ENCODE measurements around the gene NEDD4L.
A peak's percentile ranks its signal among the peaks of the same experiment; 100 is the strongest.

Gene NEDD4L

GRCh38 chr18:58217052-58217451 lies 173.0 kb downstream of the NEDD4L start:
- DNase-seq: no peak

GRCh38 chr18:58218117-58218516 lies 174.1 kb downstream of the NEDD4L start:
- DNase-seq: no peak

GRCh38 chr18:58221060-58221725 lies 177.2 kb downstream of the NEDD4L start:
- no peak for DNase-seq

GRCh38 chr18:58222432-58223125 lies 178.6 kb downstream of the NEDD4L start:
- DNase-seq: no peak

- peak; percentile 70 for DNase-seq
These were observed 179.8 kb downstream of the NEDD4L start for GRCh38 chr18:58223717-58224424.

GRCh38 chr18:58224425-58224750 lies 180.4 kb downstream of the NEDD4L start:
- DNase-seq: no peak

- no peak for DNase-seq
These were observed 181.1 kb downstream of the NEDD4L start for GRCh38 chr18:58225101-58225500.

- DNase-seq: no peak
These were observed 182.4 kb downstream of the NEDD4L start for GRCh38 chr18:58226429-58226828.

GRCh38 chr18:58227361-58227930 lies 183.4 kb downstream of the NEDD4L start:
- DNase-seq: no peak

GRCh38 chr18:58228176-58228575 lies 184.2 kb downstream of the NEDD4L start:
- no peak for DNase-seq

- no peak for DNase-seq
These were observed 184.7 kb downstream of the NEDD4L start for GRCh38 chr18:58228762-58229161.

GRCh38 chr18:58229162-58229561 lies 185.1 kb downstream of the NEDD4L start:
- DNase-seq: no peak

GRCh38 chr18:58230438-58231179 lies 186.6 kb downstream of the NEDD4L start:
- no peak for DNase-seq

- DNase-seq: no peak
These were observed 187.9 kb downstream of the NEDD4L start for GRCh38 chr18:58231930-58232329.

GRCh38 chr18:58232668-58233067 lies 188.6 kb downstream of the NEDD4L start:
- DNase-seq: no peak

GRCh38 chr18:58234359-58234741 lies 190.3 kb downstream of the NEDD4L start:
- DNase-seq: no peak

- DNase-seq: peak; percentile 30
These were observed 191.0 kb downstream of the NEDD4L start for GRCh38 chr18:58235001-58235436.

GRCh38 chr18:58239879-58240278 lies 195.9 kb downstream of the NEDD4L start:
- no peak for DNase-seq

- no peak for DNase-seq
These were observed 197.1 kb downstream of the NEDD4L start for GRCh38 chr18:58241026-58241679.

GRCh38 chr18:58241877-58242276 lies 197.9 kb downstream of the NEDD4L start:
- no peak for DNase-seq

GRCh38 chr18:58242435-58242834 lies 198.4 kb downstream of the NEDD4L start:
- no peak for DNase-seq

GRCh38 chr18:58242968-58243367 lies 198.9 kb downstream of the NEDD4L start:
- DNase-seq: no peak

- no peak for DNase-seq
These were observed 199.4 kb downstream of the NEDD4L start for GRCh38 chr18:58243401-58243800.

Measured in NCI-H748 treated with DMSO at 0.1 percent for 48 hours (cell line).